CD4-positive, alpha-beta memory T cell (primary cell): ENCODE measurements around the gene LMO1. TPM values are rescaled to one million over a fixed set of nuclear protein-coding genes. Genes with fewer than 3 reads are reported as not detected.
A peak's percentile ranks its signal among the peaks of the same experiment; 100 is the strongest.

Experiments
- CTCF ChIA-PET: fragments of 350-600 bp; sonication (Branson Sonifier 250); formaldehyde crosslinking; loops from one replicate; lab custom pipeline; 2021; ENCODE audit warnings: inconsistent platforms; ENCODE audit not compliant: partially characterized antibody; lab: Charles Lee
- POLR2A ChIA-PET: fragments of 350-600 bp; sonication (Branson Sonifier 250); formaldehyde crosslinking; loops from one replicate; lab custom pipeline; 2021; ENCODE audit not compliant: partially characterized antibody; lab: Charles Lee
- DNase-seq, 5 donors: peaks; one replicate each; pipeline versions ENCODE4 v3.0.0 to v3.0.0-alpha.2; 2020 to 2022; ENCODE audit warnings: mixed read lengths in 1 of 5
- H3K27ac ChIP-seq: one replicate; pipeline ENCODE4 v1.7.0; 2013; ENCODE audit warnings: low read depth, low read length
- H3K27me3 ChIP-seq: 2 replicates; pipeline ENCODE4 v1.7.0; 2013; ENCODE audit warnings: mild to moderate bottlenecking, low read length, moderate library complexity; ENCODE audit not compliant: insufficient read depth
- H3K36me3 ChIP-seq: 2 replicates; pipeline ENCODE4 v1.7.0; 2013; ENCODE audit warnings: mild to moderate bottlenecking, low read length, moderate library complexity; ENCODE audit not compliant: insufficient read depth
- H3K4me1 ChIP-seq: 2 replicates; pipeline ENCODE4 v1.7.0; 2013; ENCODE audit warnings: mild to moderate bottlenecking, low read length, moderate library complexity; ENCODE audit not compliant: insufficient read depth
- H3K4me3 ChIP-seq, 2 donors: one replicate each; pipeline ENCODE4 v1.7.0; 2013; ENCODE audit warnings: low read length in 2 of 2, mild to moderate bottlenecking in 1 of 2
- H3K9me3 ChIP-seq, 2 donors: one replicate each; pipeline ENCODE4 v1.7.0; 2013; ENCODE audit warnings: low read length in 2 of 2, control low read depth in 1 of 2; ENCODE audit not compliant: control insufficient read depth in 1 of 2
- H3K27ac Mint-ChIP-seq, 7 donors: one replicate each; pipeline ENCODE4 v1.8.0; 2020 to 2021; ENCODE audit warnings: mixed read lengths in 7 of 7, mild to moderate bottlenecking in 6 of 7, inconsistent platforms in 3 of 7, moderate library complexity in 3 of 7
- H3K27me3 Mint-ChIP-seq, 2 donors: one replicate each; pipeline ENCODE4 v1.8.0; 2020 to 2021; ENCODE audit warnings: mixed read lengths in 2 of 2
- H3K36me3 Mint-ChIP-seq, 2 donors: one replicate each; pipeline ENCODE4 v1.8.0; 2020 to 2021; ENCODE audit warnings: mixed read lengths in 2 of 2, inconsistent platforms in 1 of 2, mild to moderate bottlenecking in 1 of 2
- H3K4me1 Mint-ChIP-seq, 4 donors: one replicate each; pipeline ENCODE4 v1.8.0; 2020 to 2021; ENCODE audit warnings: mixed read lengths in 4 of 4, mild to moderate bottlenecking in 1 of 4
- H3K4me3 Mint-ChIP-seq, 8 donors: one replicate each; pipeline ENCODE4 v1.8.0; 2020 to 2021; ENCODE audit warnings: mixed read lengths in 8 of 8, mild to moderate bottlenecking in 7 of 8, moderate library complexity in 6 of 8, inconsistent platforms in 3 of 8
- H3K9me3 Mint-ChIP-seq, 8 donors: one replicate each; pipeline ENCODE4 v1.8.0; 2020 to 2021; ENCODE audit warnings: mixed read lengths in 8 of 8, mild to moderate bottlenecking in 5 of 8, inconsistent platforms in 3 of 8, moderate library complexity in 1 of 8
- intact Hi-C: fragments of 100-400 bp; cut with micrococcal nuclease; formaldehyde crosslinking; loops from one replicate; pipeline ENCODE4 v1.15.1; 2023
- polyA plus RNA-seq, 2 donors: library from polyadenylated mRNA; unstranded; fragments of 300-500 nt; fragmentation: Illumina TruSeq; gene quantifications; one replicate each; pipeline ENCODE4 v1.2.3, GENCODE V29; 2021
- total RNA-seq, 2 experiments: library from RNA; stranded (reverse); gene quantifications; one replicate each; pipeline ENCODE4 v1.2.3, GENCODE V29; 2021

LMO1 gene
- total and polyA plus RNA-seq, 4 experiments from 2014 or later, result not detected

DNA sequence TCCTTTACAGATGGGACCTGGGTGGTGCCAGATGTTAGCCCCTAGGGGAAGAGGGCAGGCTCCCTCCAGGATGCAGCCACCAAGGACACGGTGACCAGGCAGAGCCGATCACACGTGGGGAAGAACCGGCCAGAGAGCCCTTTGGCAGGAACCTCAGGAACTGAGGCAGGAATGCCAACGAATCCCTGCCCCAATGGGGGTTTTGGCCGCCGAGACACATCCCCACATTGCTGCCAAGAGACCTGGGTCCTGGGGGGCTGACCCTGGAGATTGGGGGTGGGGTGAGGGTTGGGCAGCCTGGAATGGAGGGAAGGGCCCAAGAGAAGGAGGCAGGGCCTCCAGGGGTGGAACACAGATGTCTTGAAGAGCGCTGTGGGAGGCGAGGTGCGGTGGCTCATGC lies 28.7 kb upstream of the LMO1 start:
- H3K4me3 ChIP-seq, result no peak overlapping the region
- H3K36me3 ChIP-seq, result no peaks in the 10 kb centered on the region
- ChIA-PET CTCF (no interaction called here), POLR2A (no interaction called here)
- no peaks in the 10 kb centered on the region for H3K4me1 ChIP-seq
- Mint-ChIP-seq H3K4me1 (no peaks in the 10 kb centered on the region), H3K9me3 (peaks cover 0 to 2% (median 0%) of the 10 kb centered on the region in 8 donors), H3K27me3 (peaks cover 0 to 10% of the 10 kb centered on the region in 2 donors), H3K27ac (no peak overlapping the region), H3K4me3 (no peak overlapping the region), H3K36me3 (no peaks in the 10 kb centered on the region)
- no peak overlapping the region for H3K27ac ChIP-seq
- H3K27me3 ChIP-seq, result no peaks in the 10 kb centered on the region
- no peaks in the 10 kb centered on the region for H3K9me3 ChIP-seq
- DNase-seq, result no peak
- intact Hi-C loops, result no loop called here

DNA sequence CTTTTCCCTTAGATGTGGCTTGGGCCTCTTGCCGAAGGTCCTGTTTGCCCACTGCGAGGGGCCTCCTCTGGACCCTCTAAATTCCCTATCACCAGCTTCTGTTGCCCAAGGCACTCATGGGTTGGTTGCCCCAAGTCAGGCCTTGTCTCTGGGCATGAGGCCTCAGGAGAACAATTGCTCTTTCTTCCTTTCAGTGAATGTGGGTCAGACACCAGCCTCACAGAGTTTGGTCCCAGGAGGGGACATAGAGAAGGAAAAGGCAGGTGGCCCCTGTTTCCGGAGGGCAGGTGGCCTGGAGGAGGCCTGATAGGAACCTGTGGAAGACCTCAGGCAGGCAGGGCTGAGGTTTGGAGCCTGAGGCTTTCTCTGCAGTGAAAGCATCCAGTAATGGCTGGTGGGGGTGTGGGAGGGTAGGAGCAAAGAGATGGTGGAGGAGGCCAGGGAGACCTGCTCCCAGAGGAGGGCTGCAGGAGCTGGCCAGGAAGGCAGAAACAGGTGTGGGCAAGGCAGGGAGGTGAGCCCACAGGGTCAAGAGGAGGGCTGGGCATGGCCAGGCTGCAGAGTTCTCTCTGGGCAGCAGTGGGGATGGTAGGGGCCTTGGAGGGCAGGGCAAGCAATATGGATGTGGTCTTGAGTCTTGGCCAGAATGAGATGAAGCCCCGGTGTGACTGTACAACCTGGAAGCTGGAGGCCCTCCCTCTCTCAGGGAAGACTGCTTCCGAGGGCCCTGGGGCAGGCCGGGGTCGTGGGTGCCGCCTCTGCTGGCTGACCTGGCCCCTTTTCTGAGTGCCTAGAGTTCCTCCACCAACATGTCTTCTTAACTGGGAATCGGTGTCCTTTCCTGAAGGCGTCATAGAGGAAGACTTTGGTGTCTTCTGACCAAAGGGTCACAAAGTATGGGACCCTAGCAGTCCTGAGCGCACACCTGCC lies 28.0 kb upstream of the LMO1 start:
- Histone ChIP-seq H3K27ac (no peak overlapping the region), H3K36me3 (no peaks in the 10 kb centered on the region), H3K4me1 (no peaks in the 10 kb centered on the region), H3K9me3 (no peaks in the 10 kb centered on the region), H3K27me3 (no peaks in the 10 kb centered on the region), H3K4me3 (no peak overlapping the region)
- ChIA-PET CTCF (no interaction called here), POLR2A (no interaction called here)
- DNase-seq, result no peak
- no peaks in the 10 kb centered on the region for H3K4me1 Mint-ChIP-seq
- peaks cover 0 to 10% of the 10 kb centered on the region in 2 donors for H3K27me3 Mint-ChIP-seq
- no peak overlapping the region for H3K27ac Mint-ChIP-seq
- no peak overlapping the region for H3K4me3 Mint-ChIP-seq
- intact Hi-C loops, result no loop called here
- H3K36me3 Mint-ChIP-seq, result no peaks in the 10 kb centered on the region
- peaks cover 0 to 2% (median 0%) of the 10 kb centered on the region in 8 donors for H3K9me3 Mint-ChIP-seq

DNA sequence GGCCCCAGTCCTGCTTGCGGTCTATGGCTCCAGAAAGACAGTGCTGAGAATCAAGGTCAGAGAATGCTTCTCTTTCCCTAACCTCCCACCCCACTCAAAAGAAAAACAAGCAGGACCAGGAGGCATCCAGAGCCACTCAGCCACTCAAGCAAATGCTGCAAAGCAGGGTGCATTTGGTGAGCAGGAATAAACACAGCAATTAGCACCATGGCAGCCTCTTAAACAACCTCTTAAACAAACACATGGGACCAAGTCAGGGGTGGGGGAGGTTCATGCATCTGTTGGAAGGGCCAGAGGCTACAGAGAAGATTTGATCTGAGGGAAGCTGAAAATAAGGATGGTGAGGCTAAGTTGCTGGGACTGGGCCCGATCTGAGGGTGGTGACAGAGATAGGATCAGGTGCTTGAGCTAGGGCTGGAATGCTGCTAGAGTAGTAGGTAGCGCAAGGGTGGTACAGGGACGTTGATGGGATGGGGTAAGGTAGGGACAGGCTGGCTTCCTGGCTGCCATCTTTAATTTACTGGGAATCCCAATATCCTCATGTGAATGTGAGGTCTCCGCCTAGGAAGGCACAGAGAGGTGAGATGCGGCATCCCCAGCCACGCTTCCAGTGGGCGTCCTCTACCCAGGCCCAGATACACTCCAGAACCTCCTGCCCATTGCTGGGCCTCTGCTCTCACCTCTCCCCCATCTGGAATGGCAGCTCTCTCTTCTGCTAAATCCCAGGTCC lies 26.6 kb upstream of the LMO1 start:
- Mint-ChIP-seq H3K27ac (no peak overlapping the region), H3K36me3 (no peaks in the 10 kb centered on the region)
- intact Hi-C loops, result no loop called here

DNA sequence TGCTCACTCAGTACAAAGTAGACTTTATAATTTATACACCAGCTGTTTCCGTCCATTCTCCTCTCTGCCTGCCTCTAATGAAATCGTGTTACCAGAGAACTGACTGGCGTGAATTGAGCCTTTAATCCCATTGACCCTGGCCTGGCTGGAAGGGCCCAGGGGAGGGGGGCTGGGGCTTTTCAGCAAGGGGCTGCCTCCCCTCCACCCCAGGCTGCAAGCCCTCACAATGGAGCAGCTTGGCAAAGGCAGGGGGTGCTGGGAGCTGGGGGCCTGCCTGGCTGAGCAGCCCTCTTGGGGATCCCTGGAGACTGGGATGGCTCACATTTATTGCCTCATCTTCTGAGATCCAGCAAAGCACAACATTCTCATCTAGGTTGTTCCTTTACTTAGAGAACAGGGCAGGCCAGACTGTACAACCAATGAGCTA lies 25.8 kb upstream of the LMO1 start:
- Histone ChIP-seq H3K4me3 (no peak overlapping the region), H3K36me3 (no peaks in the 10 kb centered on the region), H3K4me1 (no peaks in the 10 kb centered on the region), H3K27ac (no peak overlapping the region), H3K27me3 (no peaks in the 10 kb centered on the region), H3K9me3 (no peaks in the 10 kb centered on the region)
- DNase-seq, result no peak
- ChIA-PET CTCF (no interaction called here), POLR2A (no interaction called here)
- Mint-ChIP-seq H3K27me3 (peaks cover 6 to 20% of the 10 kb centered on the region in 2 donors), H3K4me1 (no peaks in the 10 kb centered on the region), H3K27ac (no peak overlapping the region), H3K9me3 (peaks cover 0 to 2% (median 0%) of the 10 kb centered on the region in 8 donors), H3K4me3 (no peak overlapping the region), H3K36me3 (no peaks in the 10 kb centered on the region)
- intact Hi-C loops, result no loop called here

More for the DNA sequence above, 26.6 kb upstream of the LMO1 start:
- POLR2A ChIA-PET, result no interaction called here
- H3K9me3 Mint-ChIP-seq, result peaks cover 0 to 2% (median 0%) of the 10 kb centered on the region in 8 donors
- no peaks in the 10 kb centered on the region for H3K36me3 ChIP-seq
- H3K27me3 Mint-ChIP-seq, result peaks cover 2 to 14% of the 10 kb centered on the region in 2 donors
- H3K4me3 ChIP-seq, result no peak overlapping the region
- H3K27ac ChIP-seq, result no peak overlapping the region
- no peaks in the 10 kb centered on the region for H3K9me3 ChIP-seq
- H3K27me3 ChIP-seq, result no peaks in the 10 kb centered on the region
- H3K4me1 ChIP-seq, result no peaks in the 10 kb centered on the region
- H3K4me3 Mint-ChIP-seq, result no peak overlapping the region
- CTCF ChIA-PET, result no interaction called here
- no peaks in the 10 kb centered on the region for H3K4me1 Mint-ChIP-seq
- DNase-seq, result no peak

DNA sequence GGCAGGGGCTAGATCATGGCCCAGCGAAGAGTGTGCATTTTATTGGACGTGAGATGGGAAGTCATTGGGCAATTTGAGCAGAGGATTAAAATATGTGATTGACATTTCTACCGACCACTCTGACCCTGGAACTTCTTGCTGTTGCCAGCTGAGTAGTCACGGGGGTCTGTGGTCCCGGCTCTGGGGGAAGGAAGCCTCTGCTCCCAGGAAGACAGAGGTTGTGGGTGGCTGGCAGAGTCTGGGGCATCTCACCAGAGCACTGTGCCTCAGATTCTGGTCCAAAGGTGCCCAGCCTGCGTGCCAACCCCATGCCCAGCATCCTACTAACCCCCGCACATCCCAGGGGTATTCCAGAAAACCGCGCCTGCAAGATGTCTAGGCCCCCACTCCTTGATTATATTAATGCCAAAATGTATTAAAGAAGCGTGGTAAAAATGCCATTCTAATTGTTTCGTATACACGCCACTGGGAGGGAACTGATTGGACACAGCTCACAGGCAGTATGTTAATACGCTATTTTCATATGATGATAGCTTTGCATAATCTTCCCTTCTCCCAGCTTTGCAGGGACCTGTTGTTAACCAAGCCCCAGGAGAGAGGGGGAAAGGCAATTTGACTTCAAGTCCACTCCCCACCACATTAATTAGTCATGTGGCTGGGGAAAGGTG lies 25.3 kb upstream of the LMO1 start:
- intact Hi-C loops, result no loop called here
- no peaks in the 10 kb centered on the region for H3K9me3 ChIP-seq
- no peaks in the 10 kb centered on the region for H3K36me3 Mint-ChIP-seq
- peaks cover 6 to 23% of the 10 kb centered on the region in 2 donors for H3K27me3 Mint-ChIP-seq
- H3K4me1 ChIP-seq, result no peaks in the 10 kb centered on the region
- peaks cover 0 to 2% (median 0%) of the 10 kb centered on the region in 8 donors for H3K9me3 Mint-ChIP-seq
- no peak overlapping the region for H3K27ac ChIP-seq
- POLR2A ChIA-PET, result no interaction called here
- H3K4me3 Mint-ChIP-seq, result no peak overlapping the region
- H3K4me3 ChIP-seq, result no peak overlapping the region
- CTCF ChIA-PET, result interaction anchor here (1.1 kb wide), 1 partner anchor 43 kb away, joined by 3 read pairs; no protein-coding TSS in a partner anchor
- peak overlapping the region in 2 of 7 donors; percentile 1 to 25 for H3K27ac Mint-ChIP-seq
- no peaks in the 10 kb centered on the region for H3K27me3 ChIP-seq
- H3K36me3 ChIP-seq, result no peaks in the 10 kb centered on the region
- no peaks in the 10 kb centered on the region for H3K4me1 Mint-ChIP-seq
- no peak for DNase-seq

DNA sequence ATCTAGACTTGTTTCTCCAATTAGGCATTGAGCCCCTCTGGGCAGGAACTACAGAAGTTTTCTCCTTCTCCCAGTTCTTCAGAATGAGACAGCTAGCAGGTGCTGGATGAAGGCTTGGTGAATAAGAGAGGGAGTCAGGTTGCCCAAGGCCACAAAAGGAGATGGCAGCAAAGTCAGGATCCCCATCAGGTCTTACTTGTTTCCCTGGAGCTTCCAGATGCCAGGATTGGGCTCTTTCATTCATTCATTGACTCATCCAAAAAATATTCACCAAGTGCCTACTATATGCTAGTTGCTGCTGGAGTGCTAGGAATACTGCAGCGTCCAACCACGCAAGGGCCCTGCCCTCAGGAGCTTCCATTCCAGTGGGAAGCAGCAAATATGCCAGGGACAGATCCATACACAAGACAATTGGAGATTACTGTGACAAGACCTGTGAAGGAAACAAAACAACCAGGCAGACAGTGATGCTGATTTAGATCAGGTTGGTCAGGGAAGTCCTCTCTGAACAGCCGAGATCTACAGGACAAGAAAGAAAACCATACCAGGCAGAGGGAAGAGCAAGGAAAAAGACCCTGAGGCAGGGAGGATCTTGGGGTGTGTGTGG lies 24.6 kb upstream of the LMO1 start:
- no peaks in the 10 kb centered on the region for H3K9me3 ChIP-seq
- Mint-ChIP-seq H3K4me3 (no peak overlapping the region), H3K36me3 (no peaks in the 10 kb centered on the region), H3K27ac (peak overlapping the region in 2 of 7 donors; percentile 1 to 25), H3K9me3 (peaks cover 0 to 2% (median 0%) of the 10 kb centered on the region in 8 donors), H3K4me1 (no peaks in the 10 kb centered on the region), H3K27me3 (peaks cover 6 to 23% of the 10 kb centered on the region in 2 donors)
- H3K4me1 ChIP-seq, result no peaks in the 10 kb centered on the region
- no peaks in the 10 kb centered on the region for H3K27me3 ChIP-seq
- no peak for DNase-seq
- intact Hi-C loops, result no loop called here
- H3K4me3 ChIP-seq, result no peak overlapping the region
- no peaks in the 10 kb centered on the region for H3K36me3 ChIP-seq
- POLR2A ChIA-PET, result no interaction called here
- H3K27ac ChIP-seq, result no peak overlapping the region
- CTCF ChIA-PET, result interaction anchor here (1.1 kb wide), 1 partner anchor 43 kb away, joined by 3 read pairs; no protein-coding TSS in a partner anchor
